Endodermal cell (in vitro differentiated cells): ENCODE data around the gene PTPN9. TPM values are rescaled to one million over a fixed set of nuclear protein-coding genes. Genes with fewer than 3 reads are reported as not detected.

ENCODE experiments used
- DNase-seq: peaks from one replicate; pipeline ENCODE4 v3.0.0-alpha.2; 2017
- H3K27ac ChIP-seq: 2 replicates; pipeline ENCODE4 v1.5.1; 2013; ENCODE audit warnings: mild to moderate bottlenecking, low read depth, low read length, moderate library complexity
- H3K27me3 ChIP-seq: 2 replicates; pipeline ENCODE4 v1.6.1; 2013; ENCODE audit warnings: mild to moderate bottlenecking, low read length, moderate library complexity; ENCODE audit not compliant: insufficient read depth, control insufficient read depth, poor library complexity, severe bottlenecking
- H3K36me3 ChIP-seq: 2 replicates; pipeline ENCODE4 v1.7.0; 2013; ENCODE audit warnings: mild to moderate bottlenecking, low read length, moderate library complexity; ENCODE audit not compliant: control insufficient read depth, insufficient read depth
- H3K4me1 ChIP-seq: one replicate; pipeline ENCODE4 v1.7.0; 2013; ENCODE audit warnings: low read length; ENCODE audit not compliant: control insufficient read depth, insufficient read depth
- H3K4me3 ChIP-seq: 2 replicates; pipeline ENCODE4 v1.5.1; 2013; ENCODE audit warnings: mild to moderate bottlenecking, low read length, moderate library complexity
- H3K9ac ChIP-seq: 2 replicates; pipeline ENCODE4 v1.6.1; 2013; ENCODE audit warnings: mild to moderate bottlenecking, low read length, moderate library complexity; ENCODE audit not compliant: poor library complexity, severe bottlenecking; ENCODE audit errors: extremely low read depth
- H3K9me3 ChIP-seq: 2 replicates; pipeline ENCODE4 v1.6.1; 2013; ENCODE audit warnings: mild to moderate bottlenecking, low read length, moderate library complexity; ENCODE audit not compliant: control insufficient read depth
- H3K27ac Mint-ChIP-seq: 2 replicates; pipeline ENCODE4 v1.8.0; 2020; ENCODE audit warnings: mixed read lengths
- H3K27me3 Mint-ChIP-seq: 2 replicates; pipeline ENCODE4 v1.8.0; 2021; ENCODE audit warnings: mild to moderate bottlenecking, mixed read lengths; ENCODE audit not compliant: insufficient read depth
- H3K36me3 Mint-ChIP-seq: 2 replicates; pipeline ENCODE4 v1.8.0; 2020; ENCODE audit warnings: low read depth, mixed read lengths
- H3K4me1 Mint-ChIP-seq: 2 replicates; pipeline ENCODE4 v1.8.0; 2020; ENCODE audit warnings: mixed read lengths
- H3K4me3 Mint-ChIP-seq: 2 replicates; pipeline ENCODE4 v1.8.0; 2020; ENCODE audit warnings: mild to moderate bottlenecking, moderate library complexity, mixed read lengths
- H3K9me3 Mint-ChIP-seq: 2 replicates; pipeline ENCODE4 v1.8.0; 2020; ENCODE audit warnings: mild to moderate bottlenecking, mixed read lengths
- WGBS, 2 experiments: methylation state at CpG; one replicate each; pipeline versions ENCODE4 v1.1.5 to v1.1.7; 2013; ENCODE audit warnings: missing lambda C conversion rate in 2 of 2, mixed read lengths in 1 of 2; ENCODE audit not compliant: insufficient coverage in 1 of 2, insufficient read length in 1 of 2; 5-methylcytosine and 5-hydroxymethylcytosine counted together
- total RNA-seq, 2 donors: library from RNA; stranded (reverse); fragmentation: NEBNext Ultra II Directional in 1 of 2; extraction: Animal tissue kit (Norgen Biotek cat#: 25700) in 1 of 2; gene quantifications; 2 replicates in 1 of 2; 3 replicates in 1 of 2; pipeline ENCODE4 v1.2.1, GENCODE V29; 2021
- TF ChIP-seq, protein P1 (sequence below): fragments of 200-600 bp; sonication (generic); conservative IDR thresholded peaks from 2 replicates; pipeline ENCODE4 v1.5.0; 2021; ENCODE audit warnings: antibody characterized with exemption, mild to moderate bottlenecking

Gene PTPN9
- total RNA-seq, 2 donors from 2014 or later = 49.1 to 53.5 TPM

DNA sequence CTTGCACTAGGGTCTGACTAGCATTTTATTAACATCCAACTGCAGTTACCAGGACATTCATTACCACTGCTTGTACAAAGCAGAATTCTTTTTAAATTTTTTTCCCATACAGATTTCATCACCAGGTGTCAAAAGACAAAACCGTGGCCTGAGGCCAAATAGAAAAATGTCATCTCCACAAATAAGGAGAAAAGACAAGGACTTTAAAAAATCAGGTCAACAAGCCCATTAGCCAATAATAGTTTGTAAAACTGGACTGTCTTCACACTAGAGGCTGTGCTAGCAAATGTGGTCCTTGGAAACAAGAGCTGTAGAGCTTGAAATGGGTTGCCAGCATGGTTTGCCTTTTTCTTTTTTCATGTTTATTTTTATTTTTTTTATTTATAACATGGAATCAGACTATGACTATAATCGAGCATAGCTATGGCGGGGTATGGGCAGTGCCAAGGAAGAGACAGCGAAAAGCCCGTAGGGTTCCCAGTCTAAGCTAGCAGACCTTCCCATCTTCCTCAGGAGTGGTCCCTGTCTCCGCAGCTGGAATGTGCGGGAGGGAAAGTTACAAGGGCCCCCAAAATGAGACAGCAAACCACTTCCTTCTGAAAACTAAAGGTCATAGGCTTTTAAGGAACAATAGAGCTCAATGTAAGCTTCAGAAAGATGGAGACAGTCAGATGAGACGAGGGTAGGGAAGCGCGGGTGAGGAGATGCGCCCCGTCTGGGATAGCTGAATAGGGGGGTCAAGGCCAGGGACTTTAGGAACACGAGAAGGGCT lies 1.5 kb downstream of the PTPN9 start:
- H3K36me3 Mint-ChIP-seq = peaks cover 13% of the 10 kb centered on the region
- H3K27ac Mint-ChIP-seq = peak overlapping the region; percentile 96
- peaks cover 23% of the 10 kb centered on the region for H3K4me1 Mint-ChIP-seq
- H3K4me3 Mint-ChIP-seq = peak overlapping the region; percentile 97
- peak overlapping the region; percentile 94 for H3K9ac ChIP-seq
- H3K36me3 ChIP-seq = no peaks in the 10 kb centered on the region
- no peak overlapping the region for H3K27ac ChIP-seq
- DNase-seq = peak; percentile 50
- peaks cover 4% of the 10 kb centered on the region for H3K4me1 ChIP-seq
- H3K27me3 Mint-ChIP-seq = no peaks in the 10 kb centered on the region
- WGBS, 2 experiments = 2 to 3% methylated on average over 8 to 13 of the region's 13 CpGs
- peak overlapping the region; percentile 86 for H3K4me3 ChIP-seq
- H3K27me3 ChIP-seq = no peaks in the 10 kb centered on the region
- TF ChIP-seq, protein P1, sequence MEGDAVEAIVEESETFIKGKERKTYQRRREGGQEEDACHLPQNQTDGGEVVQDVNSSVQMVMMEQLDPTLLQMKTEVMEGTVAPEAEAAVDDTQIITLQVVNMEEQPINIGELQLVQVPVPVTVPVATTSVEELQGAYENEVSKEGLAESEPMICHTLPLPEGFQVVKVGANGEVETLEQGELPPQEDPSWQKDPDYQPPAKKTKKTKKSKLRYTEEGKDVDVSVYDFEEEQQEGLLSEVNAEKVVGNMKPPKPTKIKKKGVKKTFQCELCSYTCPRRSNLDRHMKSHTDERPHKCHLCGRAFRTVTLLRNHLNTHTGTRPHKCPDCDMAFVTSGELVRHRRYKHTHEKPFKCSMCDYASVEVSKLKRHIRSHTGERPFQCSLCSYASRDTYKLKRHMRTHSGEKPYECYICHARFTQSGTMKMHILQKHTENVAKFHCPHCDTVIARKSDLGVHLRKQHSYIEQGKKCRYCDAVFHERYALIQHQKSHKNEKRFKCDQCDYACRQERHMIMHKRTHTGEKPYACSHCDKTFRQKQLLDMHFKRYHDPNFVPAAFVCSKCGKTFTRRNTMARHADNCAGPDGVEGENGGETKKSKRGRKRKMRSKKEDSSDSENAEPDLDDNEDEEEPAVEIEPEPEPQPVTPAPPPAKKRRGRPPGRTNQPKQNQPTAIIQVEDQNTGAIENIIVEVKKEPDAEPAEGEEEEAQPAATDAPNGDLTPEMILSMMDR = no peak
- H3K9me3 Mint-ChIP-seq = no peaks in the 10 kb centered on the region
- no peaks in the 10 kb centered on the region for H3K9me3 ChIP-seq

DNA sequence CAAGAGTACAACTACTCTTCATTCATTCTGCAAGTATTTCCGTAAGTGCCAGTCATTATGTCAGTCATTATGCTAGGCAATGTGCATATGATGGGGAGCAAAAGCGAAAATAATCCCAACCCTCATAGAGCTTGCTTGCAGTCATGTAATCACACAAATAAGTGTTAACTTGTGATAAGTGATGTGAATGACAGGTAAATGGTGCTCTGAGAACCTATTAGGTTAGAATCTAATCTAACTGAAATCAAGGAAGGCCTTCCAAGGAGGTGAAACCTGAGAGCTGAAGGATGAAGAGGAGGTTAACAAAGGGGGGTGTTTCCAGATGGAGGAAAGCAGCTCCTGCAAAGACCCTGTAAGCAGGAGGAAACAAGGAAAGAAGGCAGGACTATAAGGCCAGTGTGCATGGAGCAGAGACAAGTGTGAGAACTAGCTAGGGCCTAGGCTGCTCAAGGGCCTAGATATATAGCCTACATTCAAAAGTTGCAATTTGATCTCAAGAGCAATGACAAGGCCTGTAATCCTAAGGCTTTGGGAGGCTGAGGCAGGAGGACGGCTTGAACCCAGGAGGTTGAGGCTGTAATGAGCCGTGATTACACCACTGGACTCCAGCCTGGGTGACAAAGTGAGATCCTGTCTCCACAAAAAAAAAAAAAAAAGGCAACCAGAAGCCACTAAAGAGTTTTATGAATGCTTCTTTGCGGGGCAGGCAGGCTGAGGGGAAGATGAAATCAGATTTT lies 5.3 kb downstream of the PTPN9 start:
- Histone ChIP-seq H3K9me3 (no peaks in the 10 kb centered on the region), H3K9ac (no peak overlapping the region), H3K36me3 (peaks cover 18% of the 10 kb centered on the region), H3K4me3 (no peak overlapping the region), H3K4me1 (peaks cover 4% of the 10 kb centered on the region), H3K27ac (no peak overlapping the region), H3K27me3 (no peaks in the 10 kb centered on the region)
- peaks cover 20% of the 10 kb centered on the region for H3K4me1 Mint-ChIP-seq
- peak overlapping the region; percentile 22 for H3K27ac Mint-ChIP-seq
- no peaks in the 10 kb centered on the region for H3K9me3 Mint-ChIP-seq
- H3K4me3 Mint-ChIP-seq = no peak overlapping the region
- 88 to 100% methylated on average over 3 to 5 of the region's 5 CpGs for WGBS, 2 experiments
- H3K27me3 Mint-ChIP-seq = no peaks in the 10 kb centered on the region
- TF ChIP-seq, protein P1 = no peak
- DNase-seq = peak; percentile 47
- H3K36me3 Mint-ChIP-seq = peaks cover 27% of the 10 kb centered on the region

DNA sequence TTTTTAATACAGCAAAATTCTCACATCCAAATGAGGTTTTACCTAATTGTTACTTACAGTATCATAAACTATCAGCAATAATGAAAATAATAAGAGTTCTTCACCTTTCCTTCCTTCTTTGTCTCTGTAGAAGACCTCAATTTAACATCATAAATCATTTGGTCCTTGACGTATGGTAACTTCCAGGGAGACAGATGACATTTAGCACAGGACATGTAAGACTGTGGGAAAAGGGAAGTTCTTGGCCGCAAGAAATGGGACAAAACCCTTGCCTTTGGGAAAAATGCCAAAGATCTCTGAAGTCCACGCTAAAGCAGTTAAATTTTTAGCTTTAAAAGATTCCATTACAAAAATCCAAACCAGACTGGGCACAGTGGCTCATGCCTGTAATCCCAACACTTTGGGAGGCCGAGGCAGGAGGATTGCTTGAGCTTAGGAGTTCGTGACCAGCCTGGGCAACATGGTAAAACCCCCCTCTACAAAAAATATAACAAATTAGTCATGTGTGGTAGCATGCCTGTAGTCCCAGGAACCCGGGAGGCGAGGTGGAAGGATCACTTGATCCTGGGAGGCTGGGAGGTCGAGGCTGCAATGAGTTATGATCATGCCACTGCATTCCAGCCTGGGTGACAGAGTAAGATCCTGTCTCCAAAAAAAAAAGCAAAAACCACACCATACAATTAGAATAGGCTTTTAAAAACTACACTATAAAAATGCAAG lies 8.8 kb downstream of the PTPN9 start:
- TF ChIP-seq, protein P1 = no peak
- no peaks in the 10 kb centered on the region for H3K9me3 Mint-ChIP-seq
- WGBS, 2 experiments = 94 to 98% methylated on average over 6 to 8 of the region's 8 CpGs

More for the DNA sequence above, 8.8 kb downstream of the PTPN9 start:
- H3K27ac ChIP-seq = no peak overlapping the region
- no peaks in the 10 kb centered on the region for H3K9me3 ChIP-seq
- H3K9ac ChIP-seq = no peak overlapping the region
- H3K27me3 ChIP-seq = no peaks in the 10 kb centered on the region
- DNase-seq = no peak
- peaks cover 30% of the 10 kb centered on the region for H3K36me3 ChIP-seq
- peaks cover 7% of the 10 kb centered on the region for H3K4me1 ChIP-seq
- Mint-ChIP-seq H3K36me3 (peaks cover 25% of the 10 kb centered on the region), H3K27me3 (no peaks in the 10 kb centered on the region), H3K27ac (peak overlapping the region; percentile 30), H3K4me1 (peaks cover 18% of the 10 kb centered on the region), H3K4me3 (no peak overlapping the region)
- H3K4me3 ChIP-seq = no peak overlapping the region
